Caco-2 (cell line): ENCODE results near the gene DNM1L. TPM values are rescaled to one million over a fixed set of nuclear protein-coding genes. Genes with fewer than 3 reads are reported as not detected.

Experiments used
- BruUV-seq: library from RNA; stranded (reverse); fragments of 400-500 nt; replicated peaks from 2 replicates; lab custom pipeline; 2021; lab: Mats Ljungman, UMichigan
- CTCF ChIA-PET: fragments of 300-600 bp; sonication (Branson Sonifier 250); formaldehyde crosslinking; loops from one replicate; lab custom pipeline; 2022; ENCODE audit warnings: antibody characterized with exemption; lab: Charles Lee
- POLR2A ChIA-PET: fragments of 300-600 bp; sonication (Branson Sonifier 250); formaldehyde crosslinking; loops from one replicate; lab custom pipeline; 2022; ENCODE audit warnings: antibody characterized with exemption; lab: Charles Lee
- DNase-seq, 2 experiments: peaks; one replicate each; pipeline versions ENCODE4 v3.0.0 to v3.0.0-alpha.2; 2020 to 2022
- H3K27me3 ChIP-seq: replicated peaks from 2 replicates; pipeline ENCODE4 v1.6.0; 2011; ENCODE audit warnings: low read length; ENCODE audit not compliant: control insufficient read depth, insufficient read depth
- H3K36me3 ChIP-seq: 2 replicates; pipeline ENCODE4 v1.5.1; 2011; ENCODE audit warnings: low read length; ENCODE audit not compliant: control insufficient read depth, insufficient read depth
- H3K4me1 ChIP-seq: fragments of 250-450 bp; sonication (Bioruptor Pico); 2 replicates; pipeline ENCODE4 v1.5.1; 2020; ENCODE audit warnings: mild to moderate bottlenecking
- H3K4me3 ChIP-seq: 2 replicates; pipeline ENCODE4 v1.5.1; 2011; ENCODE audit warnings: low read depth, mild to moderate bottlenecking, control low read depth, low read length
- H3K9me3 ChIP-seq: fragments of 250-450 bp; sonication (Bioruptor Pico); 2 replicates; pipeline ENCODE4 v1.5.1; 2020; ENCODE audit warnings: mild to moderate bottlenecking, moderate library complexity
- H3K27ac Mint-ChIP-seq: one replicate; pipeline ENCODE4 v1.8.0; 2022; ENCODE audit warnings: mixed read lengths; ENCODE audit not compliant: unreplicated experiment
- H3K27me3 Mint-ChIP-seq: one replicate; pipeline ENCODE4 v1.8.0; 2022; ENCODE audit warnings: mixed read lengths; ENCODE audit not compliant: insufficient read depth, unreplicated experiment
- H3K36me3 Mint-ChIP-seq: one replicate; pipeline ENCODE4 v1.8.0; 2022; ENCODE audit warnings: mild to moderate bottlenecking, mixed read lengths; ENCODE audit not compliant: insufficient read depth, unreplicated experiment
- H3K4me1 Mint-ChIP-seq: one replicate; pipeline ENCODE4 v1.8.0; 2022; ENCODE audit warnings: low read depth, mixed read lengths; ENCODE audit not compliant: unreplicated experiment
- H3K4me3 Mint-ChIP-seq: one replicate; pipeline ENCODE4 v1.8.0; 2022; ENCODE audit warnings: mild to moderate bottlenecking, moderate library complexity, mixed read lengths; ENCODE audit not compliant: unreplicated experiment
- H3K9me3 Mint-ChIP-seq: one replicate; pipeline ENCODE4 v1.8.0; 2022; ENCODE audit warnings: mixed read lengths; ENCODE audit not compliant: unreplicated experiment
- CTCF ChIP-seq, 2 experiments: fragments of 200-600 bp in 1 of 2; IDR thresholded peaks; 1 replicate in 1 of 2; 2 replicates in 1 of 2; pipeline versions ENCODE4 v1.5.1 to v1.8.0; 2011 to 2022; ENCODE audit warnings: antibody characterized with exemption in 1 of 2, control low read depth in 1 of 2, inconsistent platforms in 1 of 2, low read depth in 1 of 2, low read length in 1 of 2, mild to moderate bottlenecking in 1 of 2, moderate library complexity in 1 of 2; ENCODE audit not compliant: insufficient read depth in 1 of 2, severe bottlenecking in 1 of 2, unreplicated experiment in 1 of 2
- intact Hi-C: fragments of 100-400 bp; cut with micrococcal nuclease; formaldehyde crosslinking; loops from one replicate; pipeline ENCODE4 v1.10.0; 2022; ENCODE audit not compliant: unreplicated experiment
- total RNA-seq: library from RNA; stranded (reverse); gene quantifications from 2 replicates; pipeline ENCODE4 v1.2.3, GENCODE V29; 2022

Gene DNM1L
- total RNA-seq, 1 experiment from 2014 or later, result 136 TPM

GRCh38 chr12:32662665-32663064, 16.4 kb upstream of the DNM1L start:
- H3K4me3 ChIP-seq, result no peak overlapping the region
- H3K4me1 Mint-ChIP-seq, result no peaks in the 10 kb centered on the region
- no peaks in the 10 kb centered on the region for H3K36me3 Mint-ChIP-seq
- ChIA-PET CTCF (interaction anchor here (0.6 to 1.6 kb wide), 2 partner anchors 9 to 125 kb away, joined by 3 to 5 read pairs; no protein-coding TSS in a partner anchor), POLR2A (interaction anchor here (0.6 kb wide), 1 partner anchor 1013 kb away, joined by 3 read pairs; no protein-coding TSS in a partner anchor)
- H3K36me3 ChIP-seq, result no peaks in the 10 kb centered on the region
- no peak overlapping the region for H3K4me3 Mint-ChIP-seq
- no peaks in the 10 kb centered on the region for H3K9me3 Mint-ChIP-seq
- intact Hi-C loops, result loop anchor here (2.0 kb wide), 1 partner anchor 16 kb away; no protein-coding TSS in a partner anchor
- no peak for TF ChIP-seq CTCF (IDR thresholded peaks at IDR 0.05; ENCODE audit: insufficient read depth in 1 of 2, low read depth in 1 of 2, low read length in 1 of 2, severe bottlenecking in 1 of 2, unreplicated experiment in 1 of 2)
- no TSS peak for BruUV-seq
- no peaks in the 10 kb centered on the region for H3K27me3 ChIP-seq
- H3K4me1 ChIP-seq, result no peaks in the 10 kb centered on the region
- H3K27ac Mint-ChIP-seq, result no peak overlapping the region
- no peak for DNase-seq
- no peaks in the 10 kb centered on the region for H3K9me3 ChIP-seq
- no peaks in the 10 kb centered on the region for H3K27me3 Mint-ChIP-seq

DNA sequence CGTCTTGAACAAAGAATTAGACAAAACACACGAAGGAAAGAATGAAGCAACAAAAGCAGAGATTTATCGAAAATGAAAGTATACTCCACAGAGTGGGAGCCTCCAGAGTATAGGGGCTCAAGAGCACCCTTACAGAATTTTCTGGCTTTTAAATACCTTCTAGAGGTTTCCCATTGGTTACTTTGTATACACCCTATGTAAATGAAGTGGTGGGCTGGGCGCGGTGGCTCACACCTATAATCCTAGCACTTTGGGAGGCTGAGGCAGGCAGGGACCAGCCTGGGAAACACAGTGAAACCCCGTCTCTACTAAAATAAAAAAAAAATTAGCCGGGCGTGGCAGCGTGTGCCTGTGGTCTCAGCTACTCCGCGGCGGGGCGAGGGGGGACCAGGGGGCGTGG, 13.1 kb upstream of the DNM1L start:
- DNase-seq, result no peak
- Histone ChIP-seq H3K27me3 (no peaks in the 10 kb centered on the region), H3K4me1 (no peaks in the 10 kb centered on the region), H3K4me3 (peak overlapping the region; percentile 34), H3K36me3 (no peaks in the 10 kb centered on the region), H3K9me3 (peaks cover 7% of the 10 kb centered on the region)
- Mint-ChIP-seq H3K4me3 (peak overlapping the region; percentile 74), H3K4me1 (no peaks in the 10 kb centered on the region), H3K9me3 (peaks cover 20% of the 10 kb centered on the region), H3K27ac (peak overlapping the region; percentile 6), H3K36me3 (no peaks in the 10 kb centered on the region), H3K27me3 (no peaks in the 10 kb centered on the region)
- BruUV-seq, result no TSS peak
- no peak for TF ChIP-seq CTCF (IDR thresholded peaks at IDR 0.05; ENCODE audit: insufficient read depth in 1 of 2, low read depth in 1 of 2, low read length in 1 of 2, severe bottlenecking in 1 of 2, unreplicated experiment in 1 of 2)
- intact Hi-C loops, result no loop called here
- ChIA-PET CTCF (interaction anchor here (0.6 kb wide), 1 partner anchor 9 kb away, joined by 3 read pairs; no protein-coding TSS in a partner anchor), POLR2A (no interaction called here)

DNA sequence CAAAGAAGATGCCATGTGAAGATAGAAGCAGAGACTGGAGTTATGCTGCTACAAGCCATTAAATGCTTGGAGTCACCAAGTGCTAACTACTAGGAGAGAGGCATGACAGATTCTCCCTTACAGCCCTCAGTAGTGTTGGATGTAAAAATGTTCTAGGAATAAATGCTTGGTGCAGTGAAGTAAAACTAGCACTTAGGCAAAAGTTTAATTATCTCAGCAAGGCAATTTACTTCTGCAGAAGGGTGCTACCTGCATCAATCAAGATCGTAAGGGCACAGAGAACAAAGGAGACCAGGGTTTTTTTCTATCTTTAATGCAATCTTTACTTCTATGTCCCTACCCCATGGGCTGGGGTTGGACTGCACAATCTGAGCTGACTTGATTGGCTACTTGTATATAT, 9.5 kb upstream of the DNM1L start:
- Histone ChIP-seq H3K4me3 (no peak overlapping the region), H3K27me3 (no peaks in the 10 kb centered on the region), H3K9me3 (peaks cover 7% of the 10 kb centered on the region), H3K36me3 (no peaks in the 10 kb centered on the region), H3K4me1 (no peaks in the 10 kb centered on the region)
- ChIA-PET CTCF (no interaction called here), POLR2A (no interaction called here)
- H3K4me1 Mint-ChIP-seq, result no peaks in the 10 kb centered on the region
- H3K9me3 Mint-ChIP-seq, result peaks cover 24% of the 10 kb centered on the region
- H3K27me3 Mint-ChIP-seq, result no peaks in the 10 kb centered on the region
- no peak for DNase-seq
- no peak overlapping the region for H3K27ac Mint-ChIP-seq
- BruUV-seq, result no TSS peak
- no peak overlapping the region for H3K4me3 Mint-ChIP-seq
- no peaks in the 10 kb centered on the region for H3K36me3 Mint-ChIP-seq
- intact Hi-C loops, result no loop called here
- TF ChIP-seq CTCF (IDR thresholded peaks at IDR 0.05; ENCODE audit: insufficient read depth in 1 of 2, low read depth in 1 of 2, low read length in 1 of 2, severe bottlenecking in 1 of 2, unreplicated experiment in 1 of 2), result no peak
